Measurements from ENCODE around the gene GALNT1.

The GALNT1 gene

GRCh38 chr18:35703043-35703688, 121.6 kb downstream of the GALNT1 start:
- Mint-ChIP-seq H3K36me3 (ENCODE audit: low read depth) (peaks cover 29% of the 10 kb centered on the region), H3K4me3 (no peak overlapping the region), H3K4me1 (no peaks in the 10 kb centered on the region), H3K27ac (no peak overlapping the region), H3K9me3 (no peaks in the 10 kb centered on the region), H3K27me3 (ENCODE audit: low read depth, poor library complexity) (no peaks in the 10 kb centered on the region)
- DNase-seq: no peak
- TF ChIP-seq CTCF (IDR thresholded peaks at IDR 0.05): no peak

GRCh38 chr18:35705988-35706387, 124.4 kb downstream of the GALNT1 start:
- Mint-ChIP-seq H3K27me3 (ENCODE audit: low read depth, poor library complexity) (no peaks in the 10 kb centered on the region), H3K27ac (peak overlapping the region; percentile 61), H3K4me3 (no peak overlapping the region), H3K9me3 (no peaks in the 10 kb centered on the region), H3K36me3 (ENCODE audit: low read depth) (peaks cover 24% of the 10 kb centered on the region), H3K4me1 (no peaks in the 10 kb centered on the region)
- no peak for TF ChIP-seq CTCF (IDR thresholded peaks at IDR 0.05)
- no peak for DNase-seq

GRCh38 chr18:35707247-35707646, 125.7 kb downstream of the GALNT1 start:
- Mint-ChIP-seq H3K27me3 (ENCODE audit: low read depth, poor library complexity) (no peaks in the 10 kb centered on the region), H3K9me3 (no peaks in the 10 kb centered on the region), H3K4me1 (no peaks in the 10 kb centered on the region), H3K4me3 (no peak overlapping the region), H3K36me3 (ENCODE audit: low read depth) (peaks cover 35% of the 10 kb centered on the region), H3K27ac (no peak overlapping the region)
- no peak for DNase-seq
- no peak for TF ChIP-seq CTCF (IDR thresholded peaks at IDR 0.05)

GRCh38 chr18:35707674-35708073, 126.1 kb downstream of the GALNT1 start:
- Mint-ChIP-seq H3K27me3 (ENCODE audit: low read depth, poor library complexity) (no peaks in the 10 kb centered on the region), H3K27ac (no peak overlapping the region), H3K4me3 (no peak overlapping the region), H3K9me3 (no peaks in the 10 kb centered on the region), H3K4me1 (no peaks in the 10 kb centered on the region), H3K36me3 (ENCODE audit: low read depth) (peaks cover 39% of the 10 kb centered on the region)
- TF ChIP-seq CTCF (IDR thresholded peaks at IDR 0.05): no peak
- DNase-seq: no peak

- H3K4me3 Mint-ChIP-seq: no peak overlapping the region
- H3K27ac Mint-ChIP-seq: no peak overlapping the region
- H3K9me3 Mint-ChIP-seq: peaks cover 11% of the 10 kb centered on the region
- peaks cover 62% of the 10 kb centered on the region for H3K36me3 Mint-ChIP-seq (ENCODE audit: low read depth)
- no peaks in the 10 kb centered on the region for H3K4me1 Mint-ChIP-seq
- H3K27me3 Mint-ChIP-seq (ENCODE audit: low read depth, poor library complexity): no peaks in the 10 kb centered on the region
- no peak for DNase-seq
- no peak for TF ChIP-seq CTCF (IDR thresholded peaks at IDR 0.05)
These were observed 129.0 kb downstream of the GALNT1 start for GRCh38 chr18:35710581-35710980.

GRCh38 chr18:35711227-35711626, 129.7 kb downstream of the GALNT1 start:
- DNase-seq: no peak
- no peak for TF ChIP-seq CTCF (IDR thresholded peaks at IDR 0.05)
- peaks cover 63% of the 10 kb centered on the region for H3K36me3 Mint-ChIP-seq (ENCODE audit: low read depth)
- H3K9me3 Mint-ChIP-seq: peaks cover 17% of the 10 kb centered on the region
- H3K4me3 Mint-ChIP-seq: no peak overlapping the region
- peaks cover 5% of the 10 kb centered on the region for H3K4me1 Mint-ChIP-seq
- no peaks in the 10 kb centered on the region for H3K27me3 Mint-ChIP-seq (ENCODE audit: low read depth, poor library complexity)
- no peak overlapping the region for H3K27ac Mint-ChIP-seq

All from nephron progenitor cell (in vitro differentiated cells).